ENCODE data around the gene PBX4. TPM values are rescaled to one million over a fixed set of nuclear protein-coding genes. Genes with fewer than 3 reads are reported as not detected.

The PBX4 gene
- total and polyA plus RNA-seq, 2 of the 8 experiments (the other 6 are each of a cell fraction or from before 2014, with no cell fraction given), result 3.4 to 3.8 TPM

DNA sequence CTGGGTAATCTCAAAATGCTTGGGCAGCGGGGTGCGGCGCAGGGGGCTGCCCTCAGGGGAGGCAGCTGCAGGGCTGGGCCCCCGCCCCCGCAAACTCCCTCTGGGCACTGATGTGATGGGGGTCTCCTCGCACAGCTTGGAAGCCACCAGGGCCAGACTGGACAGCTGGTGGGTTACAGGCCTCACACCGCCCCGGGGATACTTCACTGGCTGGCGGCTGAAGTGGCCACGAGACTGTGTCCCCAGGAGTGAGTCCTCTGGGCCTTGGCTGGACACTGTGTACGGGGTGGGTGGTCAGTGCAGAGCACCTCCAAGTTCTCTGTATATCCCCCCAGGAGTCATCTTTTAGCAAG lies 11.6 kb upstream of the PBX4 start (continued):
- TF ChIP-seq, protein P1, sequence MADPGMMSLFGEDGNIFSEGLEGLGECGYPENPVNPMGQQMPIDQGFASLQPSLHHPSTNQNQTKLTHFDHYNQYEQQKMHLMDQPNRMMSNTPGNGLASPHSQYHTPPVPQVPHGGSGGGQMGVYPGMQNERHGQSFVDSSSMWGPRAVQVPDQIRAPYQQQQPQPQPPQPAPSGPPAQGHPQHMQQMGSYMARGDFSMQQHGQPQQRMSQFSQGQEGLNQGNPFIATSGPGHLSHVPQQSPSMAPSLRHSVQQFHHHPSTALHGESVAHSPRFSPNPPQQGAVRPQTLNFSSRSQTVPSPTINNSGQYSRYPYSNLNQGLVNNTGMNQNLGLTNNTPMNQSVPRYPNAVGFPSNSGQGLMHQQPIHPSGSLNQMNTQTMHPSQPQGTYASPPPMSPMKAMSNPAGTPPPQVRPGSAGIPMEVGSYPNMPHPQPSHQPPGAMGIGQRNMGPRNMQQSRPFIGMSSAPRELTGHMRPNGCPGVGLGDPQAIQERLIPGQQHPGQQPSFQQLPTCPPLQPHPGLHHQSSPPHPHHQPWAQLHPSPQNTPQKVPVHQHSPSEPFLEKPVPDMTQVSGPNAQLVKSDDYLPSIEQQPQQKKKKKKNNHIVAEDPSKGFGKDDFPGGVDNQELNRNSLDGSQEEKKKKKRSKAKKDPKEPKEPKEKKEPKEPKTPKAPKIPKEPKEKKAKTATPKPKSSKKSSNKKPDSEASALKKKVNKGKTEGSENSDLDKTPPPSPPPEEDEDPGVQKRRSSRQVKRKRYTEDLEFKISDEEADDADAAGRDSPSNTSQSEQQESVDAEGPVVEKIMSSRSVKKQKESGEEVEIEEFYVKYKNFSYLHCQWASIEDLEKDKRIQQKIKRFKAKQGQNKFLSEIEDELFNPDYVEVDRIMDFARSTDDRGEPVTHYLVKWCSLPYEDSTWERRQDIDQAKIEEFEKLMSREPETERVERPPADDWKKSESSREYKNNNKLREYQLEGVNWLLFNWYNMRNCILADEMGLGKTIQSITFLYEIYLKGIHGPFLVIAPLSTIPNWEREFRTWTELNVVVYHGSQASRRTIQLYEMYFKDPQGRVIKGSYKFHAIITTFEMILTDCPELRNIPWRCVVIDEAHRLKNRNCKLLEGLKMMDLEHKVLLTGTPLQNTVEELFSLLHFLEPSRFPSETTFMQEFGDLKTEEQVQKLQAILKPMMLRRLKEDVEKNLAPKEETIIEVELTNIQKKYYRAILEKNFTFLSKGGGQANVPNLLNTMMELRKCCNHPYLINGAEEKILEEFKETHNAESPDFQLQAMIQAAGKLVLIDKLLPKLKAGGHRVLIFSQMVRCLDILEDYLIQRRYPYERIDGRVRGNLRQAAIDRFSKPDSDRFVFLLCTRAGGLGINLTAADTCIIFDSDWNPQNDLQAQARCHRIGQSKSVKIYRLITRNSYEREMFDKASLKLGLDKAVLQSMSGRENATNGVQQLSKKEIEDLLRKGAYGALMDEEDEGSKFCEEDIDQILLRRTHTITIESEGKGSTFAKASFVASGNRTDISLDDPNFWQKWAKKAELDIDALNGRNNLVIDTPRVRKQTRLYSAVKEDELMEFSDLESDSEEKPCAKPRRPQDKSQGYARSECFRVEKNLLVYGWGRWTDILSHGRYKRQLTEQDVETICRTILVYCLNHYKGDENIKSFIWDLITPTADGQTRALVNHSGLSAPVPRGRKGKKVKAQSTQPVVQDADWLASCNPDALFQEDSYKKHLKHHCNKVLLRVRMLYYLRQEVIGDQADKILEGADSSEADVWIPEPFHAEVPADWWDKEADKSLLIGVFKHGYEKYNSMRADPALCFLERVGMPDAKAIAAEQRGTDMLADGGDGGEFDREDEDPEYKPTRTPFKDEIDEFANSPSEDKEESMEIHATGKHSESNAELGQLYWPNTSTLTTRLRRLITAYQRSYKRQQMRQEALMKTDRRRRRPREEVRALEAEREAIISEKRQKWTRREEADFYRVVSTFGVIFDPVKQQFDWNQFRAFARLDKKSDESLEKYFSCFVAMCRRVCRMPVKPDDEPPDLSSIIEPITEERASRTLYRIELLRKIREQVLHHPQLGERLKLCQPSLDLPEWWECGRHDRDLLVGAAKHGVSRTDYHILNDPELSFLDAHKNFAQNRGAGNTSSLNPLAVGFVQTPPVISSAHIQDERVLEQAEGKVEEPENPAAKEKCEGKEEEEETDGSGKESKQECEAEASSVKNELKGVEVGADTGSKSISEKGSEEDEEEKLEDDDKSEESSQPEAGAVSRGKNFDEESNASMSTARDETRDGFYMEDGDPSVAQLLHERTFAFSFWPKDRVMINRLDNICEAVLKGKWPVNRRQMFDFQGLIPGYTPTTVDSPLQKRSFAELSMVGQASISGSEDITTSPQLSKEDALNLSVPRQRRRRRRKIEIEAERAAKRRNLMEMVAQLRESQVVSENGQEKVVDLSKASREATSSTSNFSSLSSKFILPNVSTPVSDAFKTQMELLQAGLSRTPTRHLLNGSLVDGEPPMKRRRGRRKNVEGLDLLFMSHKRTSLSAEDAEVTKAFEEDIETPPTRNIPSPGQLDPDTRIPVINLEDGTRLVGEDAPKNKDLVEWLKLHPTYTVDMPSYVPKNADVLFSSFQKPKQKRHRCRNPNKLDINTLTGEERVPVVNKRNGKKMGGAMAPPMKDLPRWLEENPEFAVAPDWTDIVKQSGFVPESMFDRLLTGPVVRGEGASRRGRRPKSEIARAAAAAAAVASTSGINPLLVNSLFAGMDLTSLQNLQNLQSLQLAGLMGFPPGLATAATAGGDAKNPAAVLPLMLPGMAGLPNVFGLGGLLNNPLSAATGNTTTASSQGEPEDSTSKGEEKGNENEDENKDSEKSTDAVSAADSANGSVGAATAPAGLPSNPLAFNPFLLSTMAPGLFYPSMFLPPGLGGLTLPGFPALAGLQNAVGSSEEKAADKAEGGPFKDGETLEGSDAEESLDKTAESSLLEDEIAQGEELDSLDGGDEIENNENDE (IDR thresholded peaks at IDR 0.05; ENCODE audit: insufficient replicate concordance, low read length), result no peak
- TF ChIP-seq SIN3A (conservative IDR thresholded peaks at IDR 0.05 in 1 of 2, IDR thresholded peaks at IDR 0.05 in 1 of 2; ENCODE audit: low read depth in 1 of 2, low read length in 2 of 2) (no peak), GTF2F1 (IDR thresholded peaks at IDR 0.05; ENCODE audit: borderline replicate concordance, low read depth, low read length) (no peak), SUZ12 (IDR thresholded peaks at IDR 0.05; ENCODE audit: low read length) (no peak), SIRT6 (IDR thresholded peaks at IDR 0.05; ENCODE audit: low read length) (no peak), RNF2 (IDR thresholded peaks at IDR 0.05; ENCODE audit: borderline replicate concordance, low read depth, low read length, missing control alignments, poor library complexity, severe bottlenecking) (no peak), RBBP5 (IDR thresholded peaks at IDR 0.05; ENCODE audit: borderline replicate concordance, low read depth, low read length) (no peak), NRF1 (IDR thresholded peaks at IDR 0.05; ENCODE audit: low read depth, low read length) (no peak), CHD1 (IDR thresholded peaks at IDR 0.05; ENCODE audit: low read depth, low read length) (no peak), TEAD4 (IDR thresholded peaks at IDR 0.05; ENCODE audit: low read depth, low read length) (no peak), SRF (IDR thresholded peaks at IDR 0.05; ENCODE audit: low read depth, low read length) (no peak), POU5F1 (IDR thresholded peaks at IDR 0.05; ENCODE audit: low read depth, low read length) (no peak)
